GM12878 (cell line): ENCODE results near the gene SRL.

Experiments used
- CTCF ChIP-seq, 3 experiments: IDR thresholded peaks in 2 of 3; conservative IDR thresholded peaks in 1 of 3; 2 replicates each; pipeline ENCODE4 v1.5.1; 2011; ENCODE audit warnings: low read depth in 3 of 3, low read length in 3 of 3, mild to moderate bottlenecking in 3 of 3, control low read depth in 2 of 3, moderate library complexity in 2 of 3, inconsistent platforms in 1 of 3, mixed read lengths in 1 of 3; ENCODE audit not compliant: control insufficient read depth in 2 of 3, insufficient read depth in 1 of 3; ENCODE audit errors: extremely low read depth in 1 of 3
- EP300 ChIP-seq, 2 experiments: fragments of 150-350 bp in 1 of 2; IDR thresholded peaks; 2 replicates each; pipeline ENCODE4 v1.6.1; 2011 to 2012; ENCODE audit warnings: low read depth in 2 of 2, low read length in 2 of 2, borderline replicate concordance in 1 of 2, improper control_type of control experiment in 1 of 2, inconsistent platforms in 1 of 2; ENCODE audit not compliant: control insufficient read depth in 1 of 2
- NR2C2 ChIP-seq: IDR thresholded peaks from 2 replicates; pipeline ENCODE4 v1.6.1; 2011; ENCODE audit warnings: borderline replicate concordance, low read depth; ENCODE audit not compliant: control insufficient read depth, insufficient read length
- POLR2A ChIP-seq: IDR thresholded peaks from 2 replicates; pipeline ENCODE4 v1.6.1; 2011; ENCODE audit warnings: low read depth, mild to moderate bottlenecking, low read length
- TBL1XR1 ChIP-seq: IDR thresholded peaks from 2 replicates; pipeline ENCODE4 v1.6.1; 2012; ENCODE audit warnings: low read depth, low read length, improper control_type of control experiment

DNA sequence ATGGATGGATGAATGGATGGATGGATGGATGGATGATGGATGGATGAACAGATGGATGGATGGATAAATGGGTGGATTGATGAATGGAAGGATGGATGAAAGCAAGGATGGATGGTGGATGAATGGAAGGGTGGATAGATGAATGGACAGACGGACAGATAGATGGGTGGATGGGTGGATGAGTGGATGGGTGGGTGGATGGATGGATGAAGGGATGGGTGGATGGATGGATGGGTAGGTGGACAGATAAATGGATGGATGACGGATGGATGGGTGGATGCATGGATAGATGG is 14.9 kb downstream of the SRL start:
- TF ChIP-seq EP300 (IDR thresholded peaks at IDR 0.05; ENCODE audit: borderline replicate concordance in 1 of 2, control insufficient read depth in 1 of 2, low read depth in 2 of 2, low read length in 2 of 2) (no peak), TBL1XR1 (no peak), CTCF (IDR thresholded peaks at IDR 0.05 in 2 of 3, conservative IDR thresholded peaks at IDR 0.05 in 1 of 3; ENCODE audit: control insufficient read depth in 2 of 3, extremely low read depth in 1 of 3, insufficient read depth in 1 of 3, low read depth in 3 of 3, low read length in 3 of 3) (no peak), NR2C2 (no peak), POLR2A (no peak)
